ENCODE data around the gene SNX18.
A peak's percentile ranks its signal among the peaks of the same experiment; 100 is the strongest.

The SNX18 gene

GRCh38 chr5:54561651-54562050 lies 44.1 kb downstream of the SNX18 start:
- H3K4me3 ChIP-seq (ENCODE audit: low read length): no peak overlapping the region
- H3K36me3 ChIP-seq (ENCODE audit: control insufficient read depth, insufficient read depth, low read length, severe bottlenecking): no peaks in the 10 kb centered on the region
- no peaks in the 10 kb centered on the region for H3K4me1 ChIP-seq (ENCODE audit: control insufficient read depth, insufficient read depth, low read length)
- no peak for DNase-seq (ENCODE audit: low read depth)
- no peak overlapping the region for H3K9ac ChIP-seq (ENCODE audit: low read length)
- H3K9me3 ChIP-seq (ENCODE audit: control insufficient read depth, low read length): no peaks in the 10 kb centered on the region
- no peaks in the 10 kb centered on the region for H3K27me3 ChIP-seq (replicated peaks; ENCODE audit: control insufficient read depth, insufficient read depth, low read length)

GRCh38 chr5:54563083-54563761 lies 45.7 kb downstream of the SNX18 start:
- Histone ChIP-seq H3K4me1 (ENCODE audit: control insufficient read depth, insufficient read depth, low read length) (no peaks in the 10 kb centered on the region), H3K27me3 (replicated peaks; ENCODE audit: control insufficient read depth, insufficient read depth, low read length) (no peaks in the 10 kb centered on the region)

GRCh38 chr5:54567996-54568395 lies 50.4 kb downstream of the SNX18 start:
- Histone ChIP-seq H3K27me3 (replicated peaks; ENCODE audit: control insufficient read depth, insufficient read depth, low read length) (no peaks in the 10 kb centered on the region), H3K4me3 (ENCODE audit: low read length) (no peak overlapping the region), H3K9me3 (ENCODE audit: control insufficient read depth, low read length) (no peaks in the 10 kb centered on the region), H3K36me3 (ENCODE audit: control insufficient read depth, insufficient read depth, low read length, severe bottlenecking) (no peaks in the 10 kb centered on the region), H3K9ac (ENCODE audit: low read length) (no peak overlapping the region), H3K4me1 (ENCODE audit: control insufficient read depth, insufficient read depth, low read length) (peaks cover 16% of the 10 kb centered on the region)
- DNase-seq (ENCODE audit: low read depth): no peak

More at GRCh38 chr5:54563083-54563761, 45.7 kb downstream of the SNX18 start:
- no peak for DNase-seq (ENCODE audit: low read depth)
- Histone ChIP-seq H3K9me3 (ENCODE audit: control insufficient read depth, low read length) (no peaks in the 10 kb centered on the region), H3K4me3 (ENCODE audit: low read length) (no peak overlapping the region), H3K9ac (ENCODE audit: low read length) (no peak overlapping the region), H3K36me3 (ENCODE audit: control insufficient read depth, insufficient read depth, low read length, severe bottlenecking) (no peaks in the 10 kb centered on the region)

- Histone ChIP-seq H3K9ac (ENCODE audit: low read length) (peak overlapping the region; percentile 13), H3K36me3 (ENCODE audit: control insufficient read depth, insufficient read depth, low read length, severe bottlenecking) (no peaks in the 10 kb centered on the region), H3K4me1 (ENCODE audit: control insufficient read depth, insufficient read depth, low read length) (peaks cover 16% of the 10 kb centered on the region), H3K9me3 (ENCODE audit: control insufficient read depth, low read length) (no peaks in the 10 kb centered on the region), H3K4me3 (ENCODE audit: low read length) (no peak overlapping the region), H3K27me3 (replicated peaks; ENCODE audit: control insufficient read depth, insufficient read depth, low read length) (no peaks in the 10 kb centered on the region)
- peak; percentile 62 for DNase-seq (ENCODE audit: low read depth)
Measured at GRCh38 chr5:54570916-54571315, 53.4 kb downstream of the SNX18 start.

- no peaks in the 10 kb centered on the region for H3K27me3 ChIP-seq (replicated peaks; ENCODE audit: control insufficient read depth, insufficient read depth, low read length)
- H3K4me1 ChIP-seq (ENCODE audit: control insufficient read depth, insufficient read depth, low read length): peaks cover 16% of the 10 kb centered on the region
- no peak overlapping the region for H3K4me3 ChIP-seq (ENCODE audit: low read length)
- H3K9ac ChIP-seq (ENCODE audit: low read length): peak overlapping the region; percentile 13
- DNase-seq (ENCODE audit: low read depth): no peak
- H3K36me3 ChIP-seq (ENCODE audit: control insufficient read depth, insufficient read depth, low read length, severe bottlenecking): no peaks in the 10 kb centered on the region
- H3K9me3 ChIP-seq (ENCODE audit: control insufficient read depth, low read length): no peaks in the 10 kb centered on the region
Measured at GRCh38 chr5:54571462-54571861, 53.9 kb downstream of the SNX18 start.

- peaks cover 16% of the 10 kb centered on the region for H3K4me1 ChIP-seq (ENCODE audit: control insufficient read depth, insufficient read depth, low read length)
- H3K9ac ChIP-seq (ENCODE audit: low read length): no peak overlapping the region
- H3K27me3 ChIP-seq (replicated peaks; ENCODE audit: control insufficient read depth, insufficient read depth, low read length): no peaks in the 10 kb centered on the region
- DNase-seq (ENCODE audit: low read depth): no peak
- no peaks in the 10 kb centered on the region for H3K36me3 ChIP-seq (ENCODE audit: control insufficient read depth, insufficient read depth, low read length, severe bottlenecking)
- no peak overlapping the region for H3K4me3 ChIP-seq (ENCODE audit: low read length)
- no peaks in the 10 kb centered on the region for H3K9me3 ChIP-seq (ENCODE audit: control insufficient read depth, low read length)
Measured at GRCh38 chr5:54573812-54574489, 56.4 kb downstream of the SNX18 start.

- Histone ChIP-seq H3K36me3 (ENCODE audit: control insufficient read depth, insufficient read depth, low read length, severe bottlenecking) (no peaks in the 10 kb centered on the region), H3K9ac (ENCODE audit: low read length) (no peak overlapping the region), H3K4me3 (ENCODE audit: low read length) (no peak overlapping the region), H3K27me3 (replicated peaks; ENCODE audit: control insufficient read depth, insufficient read depth, low read length) (no peaks in the 10 kb centered on the region), H3K4me1 (ENCODE audit: control insufficient read depth, insufficient read depth, low read length) (peaks cover 30% of the 10 kb centered on the region), H3K9me3 (ENCODE audit: control insufficient read depth, low read length) (no peaks in the 10 kb centered on the region)
- no peak for DNase-seq (ENCODE audit: low read depth)
Measured at GRCh38 chr5:54577528-54577927, 60.0 kb downstream of the SNX18 start.

GRCh38 chr5:54577937-54578653 lies 60.5 kb downstream of the SNX18 start:
- Histone ChIP-seq H3K9ac (ENCODE audit: low read length) (no peak overlapping the region), H3K4me3 (ENCODE audit: low read length) (no peak overlapping the region), H3K9me3 (ENCODE audit: control insufficient read depth, low read length) (no peaks in the 10 kb centered on the region)

GRCh38 chr5:54579591-54580295 lies 62.2 kb downstream of the SNX18 start:
- no peaks in the 10 kb centered on the region for H3K36me3 ChIP-seq (ENCODE audit: control insufficient read depth, insufficient read depth, low read length, severe bottlenecking)
- no peaks in the 10 kb centered on the region for H3K27me3 ChIP-seq (replicated peaks; ENCODE audit: control insufficient read depth, insufficient read depth, low read length)
- no peak overlapping the region for H3K4me3 ChIP-seq (ENCODE audit: low read length)
- no peaks in the 10 kb centered on the region for H3K9me3 ChIP-seq (ENCODE audit: control insufficient read depth, low read length)
- DNase-seq (ENCODE audit: low read depth): peak; percentile 38
- H3K4me1 ChIP-seq (ENCODE audit: control insufficient read depth, insufficient read depth, low read length): peaks cover 33% of the 10 kb centered on the region
- no peak overlapping the region for H3K9ac ChIP-seq (ENCODE audit: low read length)

More at GRCh38 chr5:54577937-54578653, 60.5 kb downstream of the SNX18 start:
- DNase-seq (ENCODE audit: low read depth): no peak
- Histone ChIP-seq H3K4me1 (ENCODE audit: control insufficient read depth, insufficient read depth, low read length) (peaks cover 33% of the 10 kb centered on the region), H3K27me3 (replicated peaks; ENCODE audit: control insufficient read depth, insufficient read depth, low read length) (no peaks in the 10 kb centered on the region), H3K36me3 (ENCODE audit: control insufficient read depth, insufficient read depth, low read length, severe bottlenecking) (no peaks in the 10 kb centered on the region)

- DNase-seq (ENCODE audit: low read depth): peak; percentile 42
- H3K36me3 ChIP-seq (ENCODE audit: control insufficient read depth, insufficient read depth, low read length, severe bottlenecking): no peaks in the 10 kb centered on the region
- H3K27me3 ChIP-seq (replicated peaks; ENCODE audit: control insufficient read depth, insufficient read depth, low read length): no peaks in the 10 kb centered on the region
Measured at GRCh38 chr5:54580997-54581811, 63.6 kb downstream of the SNX18 start.

More at GRCh38 chr5:54580997-54581811, 63.6 kb downstream of the SNX18 start:
- Histone ChIP-seq H3K4me1 (ENCODE audit: control insufficient read depth, insufficient read depth, low read length) (peaks cover 33% of the 10 kb centered on the region), H3K9ac (ENCODE audit: low read length) (peak overlapping the region; percentile 31), H3K4me3 (ENCODE audit: low read length) (peak overlapping the region; percentile 36), H3K9me3 (ENCODE audit: control insufficient read depth, low read length) (no peaks in the 10 kb centered on the region)

All from adipocyte (in vitro differentiated cells).